DND-41 (cell line): ENCODE results near the gene AOC2.

ENCODE experiments used
- ATAC-seq: fragments of 200-7000 bp; cut with Tn5 transposase; 3 replicates; pipeline ENCODE4 v1.9.1; 2021; ENCODE audit warnings: low read depth; ENCODE audit not compliant: insufficient read depth
- DNase-seq: peaks from one replicate; pipeline ENCODE4 v3.0.0-alpha.2; 2020
- H2AFZ ChIP-seq: 2 replicates; pipeline ENCODE4 v1.6.0; 2012; ENCODE audit warnings: low read depth, low read length
- H3K27ac ChIP-seq: 2 replicates; pipeline ENCODE4 v1.5.1; 2012; ENCODE audit warnings: low read length, inconsistent platforms
- H3K27me3 ChIP-seq: fragments of 200-600 bp; sonication (generic); 2 replicates; pipeline ENCODE4 v1.6.0; 2012; ENCODE audit warnings: low read length, mild to moderate bottlenecking, inconsistent platforms; ENCODE audit not compliant: insufficient read depth, poor library complexity
- H3K36me3 ChIP-seq: 2 replicates; pipeline ENCODE4 v1.5.1; 2012; ENCODE audit warnings: low read length, inconsistent platforms; ENCODE audit not compliant: insufficient read depth
- H3K4me1 ChIP-seq: 2 replicates; pipeline ENCODE4 v1.5.1; 2012; ENCODE audit warnings: mild to moderate bottlenecking, low read length; ENCODE audit not compliant: insufficient read depth
- H3K4me2 ChIP-seq: 2 replicates; pipeline ENCODE4 v1.6.0; 2012; ENCODE audit warnings: mild to moderate bottlenecking, moderate library complexity, low read length, inconsistent platforms; ENCODE audit not compliant: insufficient read depth
- H3K4me3 ChIP-seq, 2 experiments: fragments of 200-600 bp in 1 of 2; shearing (Covaris generic) in 1 of 2; 2 replicates each; pipeline ENCODE4 v1.5.1; 2012 to 2016; ENCODE audit warnings: inconsistent platforms in 2 of 2, low read length in 2 of 2, mild to moderate bottlenecking in 2 of 2, low read depth in 1 of 2, moderate library complexity in 1 of 2
- H3K79me2 ChIP-seq: 2 replicates; pipeline ENCODE4 v1.6.0; 2012; ENCODE audit warnings: low read length, inconsistent platforms; ENCODE audit not compliant: insufficient read depth
- H3K9ac ChIP-seq: 2 replicates; pipeline ENCODE4 v1.6.0; 2012; ENCODE audit warnings: low read depth, mild to moderate bottlenecking, inconsistent platforms, low read length, moderate library complexity
- H3K9me3 ChIP-seq: 2 replicates; pipeline ENCODE4 v1.5.1; 2012; ENCODE audit warnings: low read length, moderate library complexity, mild to moderate bottlenecking, inconsistent platforms; ENCODE audit not compliant: insufficient read depth, severe bottlenecking
- H4K20me1 ChIP-seq: 2 replicates; pipeline ENCODE4 v1.6.0; 2012; ENCODE audit warnings: low read length; ENCODE audit not compliant: insufficient read depth
- CTCF ChIP-seq: IDR thresholded peaks from 2 replicates; pipeline ENCODE4 v1.5.1; 2012; ENCODE audit warnings: borderline replicate concordance, low read length, moderate library complexity, mild to moderate bottlenecking; ENCODE audit not compliant: poor library complexity, severe bottlenecking; ENCODE audit errors: extremely low read depth
- EZH2 ChIP-seq: IDR thresholded peaks from 3 replicates; pipeline ENCODE4 v1.6.1; 2012; ENCODE audit warnings: borderline replicate concordance, low read depth, mild to moderate bottlenecking, moderate library complexity, low read length, inconsistent platforms; ENCODE audit not compliant: severe bottlenecking

Gene AOC2

GRCh38 chr17:42845918-42846593 lies 1.7 kb downstream of the AOC2 start:
- H2AFZ ChIP-seq: no peak overlapping the region
- no peak overlapping the region for H3K4me3 ChIP-seq
- peaks cover 16% of the 10 kb centered on the region for H4K20me1 ChIP-seq
- no peaks in the 10 kb centered on the region for H3K4me1 ChIP-seq
- H3K36me3 ChIP-seq: peaks cover 47% of the 10 kb centered on the region
- no peak overlapping the region for H3K4me2 ChIP-seq
- no peak overlapping the region for H3K27ac ChIP-seq
- no peak for ATAC-seq
- H3K9me3 ChIP-seq: no peaks in the 10 kb centered on the region
- H3K79me2 ChIP-seq: no peaks in the 10 kb centered on the region
- TF ChIP-seq CTCF (no peak), EZH2 (no peak)
- no peak for DNase-seq
- no peaks in the 10 kb centered on the region for H3K27me3 ChIP-seq
- no peak overlapping the region for H3K9ac ChIP-seq

- Histone ChIP-seq H3K9ac (no peak overlapping the region), H3K4me3 (no peak overlapping the region), H3K27me3 (no peaks in the 10 kb centered on the region), H4K20me1 (peaks cover 16% of the 10 kb centered on the region), H3K36me3 (peaks cover 40% of the 10 kb centered on the region), H3K4me1 (no peaks in the 10 kb centered on the region), H3K27ac (no peak overlapping the region), H3K4me2 (no peak overlapping the region), H3K9me3 (no peaks in the 10 kb centered on the region), H3K79me2 (no peaks in the 10 kb centered on the region), H2AFZ (no peak overlapping the region)
- TF ChIP-seq EZH2: no peak
- DNase-seq: no peak
- ATAC-seq: no peak
Measured at GRCh38 chr17:42846594-42847280, 2.4 kb downstream of the AOC2 start.

- no peak overlapping the region for H3K4me2 ChIP-seq
- H2AFZ ChIP-seq: no peak overlapping the region
- H3K36me3 ChIP-seq: peaks cover 26% of the 10 kb centered on the region
- H3K9me3 ChIP-seq: no peaks in the 10 kb centered on the region
- ATAC-seq (no peak), DNase-seq (no peak)
- no peak overlapping the region for H3K27ac ChIP-seq
- H3K4me3 ChIP-seq: no peak overlapping the region
- no peak overlapping the region for H3K9ac ChIP-seq
- no peaks in the 10 kb centered on the region for H3K79me2 ChIP-seq
- H4K20me1 ChIP-seq: peaks cover 16% of the 10 kb centered on the region
- TF ChIP-seq CTCF (no peak), EZH2 (no peak)
- H3K4me1 ChIP-seq: no peaks in the 10 kb centered on the region
- H3K27me3 ChIP-seq: no peaks in the 10 kb centered on the region
Measured at GRCh38 chr17:42848093-42848492, 3.7 kb downstream of the AOC2 start.

GRCh38 chr17:42849031-42849430 lies 4.7 kb downstream of the AOC2 start:
- Histone ChIP-seq H3K9me3 (no peaks in the 10 kb centered on the region), H3K27me3 (no peaks in the 10 kb centered on the region), H3K9ac (no peak overlapping the region), H4K20me1 (peaks cover 12% of the 10 kb centered on the region), H3K4me3 (no peak overlapping the region), H3K4me2 (no peak overlapping the region), H2AFZ (no peak overlapping the region), H3K27ac (no peak overlapping the region), H3K36me3 (peaks cover 17% of the 10 kb centered on the region), H3K79me2 (no peaks in the 10 kb centered on the region), H3K4me1 (no peaks in the 10 kb centered on the region)
- ATAC-seq (no peak), DNase-seq (no peak)
- TF ChIP-seq CTCF (no peak), EZH2 (no peak)
